A673 (cell line): ENCODE measurements around the gene ARHGAP15.

Experiments used
- CTCF ChIP-seq: fragments of 300-800, 200-600 bp; sonication (generic); conservative IDR thresholded peaks from 2 replicates; pipeline ENCODE4 v1.5.1; 2017; ENCODE audit warnings: low read depth, mild to moderate bottlenecking, antibody characterized with exemption, low read length, moderate library complexity, mixed read lengths
- EZH2 ChIP-seq: fragments of 200-600 bp; sonication (generic); IDR thresholded peaks from 2 replicates; pipeline ENCODE4 v1.6.1; 2017; ENCODE audit warnings: borderline replicate concordance, low read depth, mild to moderate bottlenecking, mixed read lengths, antibody characterized with exemption, low read length; ENCODE audit not compliant: poor library complexity, severe bottlenecking

GRCh38 chr2:143498496-143498895, 369.3 kb downstream of the ARHGAP15 start:
- no peak for TF ChIP-seq CTCF
- no peak for TF ChIP-seq EZH2
